Stimulated activated CD8-positive, alpha-beta memory T cell treated with anti-CD3 and anti-CD28 coated beads, Interleukin-7, amount 100 ng/mL, for 1 hour (primary cell): ENCODE measurements around the gene DYRK2.

Source experiments
- DNase-seq, 2 donors: peaks; one replicate each; pipeline ENCODE4 v3.0.0-alpha.2; 2020; ENCODE audit warnings: low read depth in 2 of 2

Gene DYRK2

GRCh38 chr12:67648521-67649260, at the start of gene DYRK2:
Gene DYRK2, plus strand, starts transcription at chr12:67648745. Its CDS starts 389 bp downstream, at chr12:67649134.
- peak; percentile 47 to 64 for DNase-seq

DNA sequence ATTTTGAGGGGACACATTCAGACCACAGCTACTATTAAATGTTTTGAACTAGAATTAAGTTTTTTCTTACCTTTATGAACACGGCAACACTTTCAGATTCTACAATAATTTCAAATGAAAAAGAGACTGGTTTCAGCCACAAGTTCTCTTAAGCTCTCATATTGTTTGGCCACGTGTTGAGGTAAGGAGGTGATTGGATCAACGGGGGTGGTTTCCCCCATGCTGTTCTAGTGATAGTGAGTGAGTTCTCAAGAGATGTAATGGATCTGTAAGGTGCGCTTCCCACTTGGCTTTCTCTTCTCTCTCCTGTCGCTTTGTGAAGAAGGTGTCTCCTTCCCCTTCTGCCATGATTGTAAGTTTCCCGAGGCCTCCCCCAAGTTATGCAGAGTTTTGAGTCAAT, 48.9 kb upstream of the DYRK2 start:
- no peak for DNase-seq

- DNase-seq: no peak
Observed at GRCh38 chr12:67601126-67601525, 47.4 kb upstream of the DYRK2 start.

DNA sequence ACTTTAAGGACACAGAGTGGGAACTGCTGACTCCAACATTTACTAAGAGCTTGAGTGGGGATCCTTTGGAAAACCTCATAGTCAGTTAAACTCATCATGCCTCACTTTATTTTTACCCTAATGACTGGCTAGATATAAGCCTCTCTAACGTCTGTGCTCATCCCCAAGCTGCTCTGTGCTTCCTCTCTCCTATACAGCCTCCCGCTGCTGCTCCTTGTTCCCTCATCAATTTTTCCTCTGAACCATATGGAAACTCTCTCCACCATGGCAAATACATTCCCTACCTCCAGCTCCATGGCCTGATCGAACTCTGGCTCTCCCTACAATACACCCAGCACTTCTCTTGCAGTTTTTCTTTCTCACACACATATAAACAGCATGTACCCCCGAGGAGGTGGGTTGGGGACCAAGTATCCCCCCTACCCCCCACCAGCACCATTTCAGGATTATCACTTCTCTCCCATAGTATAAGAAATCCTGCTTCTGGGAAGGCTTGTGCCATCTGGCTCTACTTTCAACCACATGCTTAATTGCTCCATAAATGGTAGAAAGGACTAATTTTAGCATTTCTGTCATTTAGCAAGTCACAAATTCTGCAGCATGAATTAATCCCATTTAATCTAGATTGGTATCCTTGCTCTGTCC, 39.2 kb upstream of the DYRK2 start:
- no peak for DNase-seq

- DNase-seq: no peak
Observed at GRCh38 chr12:67613040-67613439, 35.5 kb upstream of the DYRK2 start.

DNA sequence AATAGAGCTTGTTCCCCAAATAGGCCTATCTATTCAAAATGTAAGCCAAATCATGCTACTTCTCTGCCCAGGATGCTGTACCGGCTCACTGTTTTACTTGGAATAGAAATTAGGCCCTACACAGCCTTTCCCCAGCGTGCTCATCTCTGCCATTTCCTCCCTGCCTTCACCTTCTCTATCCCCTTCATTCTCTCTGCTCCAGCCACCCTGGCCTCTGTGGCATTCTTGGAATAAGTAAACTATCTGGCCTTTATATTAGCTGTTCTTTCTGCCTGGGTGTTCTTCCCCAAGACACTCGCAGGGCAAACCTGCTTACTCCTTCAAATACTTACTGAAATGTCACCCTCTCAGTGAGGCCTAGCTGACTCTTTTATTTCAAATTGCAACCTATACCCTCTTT, 30.9 kb upstream of the DYRK2 start:
- no peak for DNase-seq

DNA sequence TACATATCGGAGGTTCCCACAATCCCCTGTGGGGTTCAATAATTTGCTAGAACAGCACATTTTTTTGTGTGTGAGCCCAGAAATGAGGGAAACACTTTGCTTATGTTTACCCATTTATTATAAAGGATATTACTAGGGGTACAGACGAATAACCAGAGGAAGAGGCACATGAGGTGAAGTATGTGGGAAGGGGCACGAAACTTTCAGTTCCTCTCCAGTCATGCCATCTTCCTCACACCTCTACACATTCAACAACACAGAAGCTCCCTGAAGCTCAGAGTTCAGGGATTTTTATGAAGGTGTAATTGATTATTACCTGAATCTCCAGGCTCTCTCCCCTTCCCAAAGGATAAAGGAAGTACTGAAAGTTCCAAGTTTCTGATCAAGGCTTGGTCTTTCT, 30.2 kb upstream of the DYRK2 start:
- no peak for DNase-seq

GRCh38 chr12:67621112-67621511, 27.4 kb upstream of the DYRK2 start:
- no peak for DNase-seq

DNA sequence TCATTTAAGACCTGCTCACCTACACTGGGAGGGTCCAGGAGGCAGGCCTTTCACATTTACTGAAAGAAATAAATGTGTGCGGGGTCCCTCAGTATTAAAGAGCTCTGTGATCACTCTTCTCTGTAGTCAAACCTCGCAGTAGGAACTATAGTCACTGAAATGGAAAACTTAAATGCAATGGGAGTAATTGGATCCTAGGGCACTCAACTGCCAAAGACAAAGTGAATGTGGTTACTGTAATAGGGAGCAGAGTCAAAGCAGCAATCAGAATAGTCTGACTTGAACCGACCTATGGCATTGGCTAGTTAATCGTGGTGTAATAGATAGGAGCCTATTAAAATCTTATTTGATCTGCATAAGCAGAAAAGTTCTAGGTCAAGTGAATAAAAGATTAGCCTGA, 26.6 kb upstream of the DYRK2 start:
- no peak for DNase-seq

DNA sequence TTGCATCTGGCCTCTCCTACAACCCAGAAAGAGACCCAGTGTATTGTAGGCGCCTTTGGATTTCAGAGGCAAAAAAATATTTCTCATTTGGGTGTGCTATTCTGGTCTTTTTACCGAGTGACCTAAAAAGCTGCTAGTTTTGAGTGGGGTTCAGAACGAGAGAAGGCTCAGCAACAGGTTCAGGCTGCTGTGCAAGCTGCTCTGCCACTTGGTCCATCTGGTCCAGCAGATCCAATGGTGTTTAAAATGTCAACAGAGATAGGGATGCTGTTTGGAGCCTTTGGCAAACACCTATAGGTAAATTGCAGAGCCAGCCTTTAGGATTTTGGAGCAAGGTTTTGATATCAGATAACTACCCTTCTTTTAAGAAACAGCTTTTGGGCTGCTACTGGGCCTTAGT, 25.3 kb upstream of the DYRK2 start:
- DNase-seq: no peak

DNA sequence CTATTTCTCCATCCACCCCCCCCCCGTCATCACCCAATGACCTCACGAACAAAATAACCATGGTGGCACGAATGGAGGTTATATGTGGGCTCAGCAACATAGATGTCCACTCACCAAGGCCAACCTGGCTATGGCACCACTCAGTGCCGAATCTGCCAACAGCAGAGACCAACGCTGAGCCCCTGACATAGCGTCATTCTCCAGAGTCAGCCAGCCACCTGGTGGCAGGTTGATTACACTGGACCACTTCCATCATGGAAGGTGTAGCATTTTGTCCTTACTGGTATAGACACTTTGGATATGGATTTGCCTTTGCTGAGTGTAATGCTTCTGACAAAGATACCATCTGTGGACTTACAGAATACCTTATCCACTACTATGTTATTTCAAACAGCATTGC, 24.2 kb upstream of the DYRK2 start:
- DNase-seq: no peak

- no peak for DNase-seq
Observed at GRCh38 chr12:67625004-67625403, 23.5 kb upstream of the DYRK2 start.

DNA sequence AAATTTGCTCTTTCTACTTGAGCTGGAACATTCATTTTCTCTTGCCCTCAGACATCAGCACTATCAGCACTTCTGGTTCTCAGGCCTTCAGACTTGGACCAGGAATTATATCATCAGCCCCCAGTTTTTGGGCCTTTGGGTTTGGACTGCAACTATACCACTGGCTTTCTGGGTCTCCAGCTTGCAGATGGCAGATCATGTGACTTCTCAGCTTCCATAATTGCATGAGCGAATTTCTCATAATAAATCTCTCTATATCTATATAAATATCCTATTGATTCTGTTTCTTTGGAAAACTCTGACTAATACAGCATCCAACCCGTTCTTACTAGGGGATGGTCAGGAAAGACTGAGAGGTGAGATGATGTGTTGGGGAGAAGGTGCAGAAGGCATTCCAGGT, 22.4 kb upstream of the DYRK2 start:
- DNase-seq: no peak

DNA sequence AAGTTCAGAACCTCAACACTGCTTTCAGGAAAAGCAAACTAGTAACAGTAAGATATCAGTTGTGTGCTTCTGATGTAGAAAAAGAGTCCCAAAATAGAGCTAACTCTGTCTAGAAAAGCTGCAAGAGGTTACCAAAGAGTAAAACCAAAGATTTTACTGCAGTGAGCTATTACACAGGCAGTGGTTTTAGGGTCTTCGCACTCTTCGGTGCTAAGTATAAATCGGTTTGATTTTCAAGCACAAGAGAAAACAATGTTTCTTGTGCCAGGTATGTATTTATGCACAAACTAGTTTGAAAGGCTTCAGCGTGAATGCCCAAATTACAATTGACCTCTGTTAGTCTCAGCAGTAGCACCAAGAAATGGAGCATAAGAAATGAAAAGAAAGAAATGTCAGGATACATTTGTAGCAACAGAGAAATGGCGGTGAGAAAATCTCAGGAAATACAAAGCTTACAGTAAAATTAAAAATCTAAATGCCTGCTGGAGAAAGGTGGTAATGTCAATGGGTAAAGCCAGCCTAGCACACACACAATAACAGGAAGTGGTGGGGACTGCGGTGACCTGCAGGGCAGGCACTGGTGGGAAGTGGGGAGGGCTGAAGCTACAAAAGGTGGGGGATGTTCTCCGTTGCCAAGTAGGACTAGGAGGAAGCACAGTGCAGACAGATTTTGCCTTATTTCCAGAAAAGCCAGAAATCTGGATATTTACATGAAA, 18.0 kb upstream of the DYRK2 start:
- DNase-seq: peak; percentile 57 to 61

- no peak for DNase-seq
Observed at GRCh38 chr12:67632005-67632404, 16.5 kb upstream of the DYRK2 start.

DNA sequence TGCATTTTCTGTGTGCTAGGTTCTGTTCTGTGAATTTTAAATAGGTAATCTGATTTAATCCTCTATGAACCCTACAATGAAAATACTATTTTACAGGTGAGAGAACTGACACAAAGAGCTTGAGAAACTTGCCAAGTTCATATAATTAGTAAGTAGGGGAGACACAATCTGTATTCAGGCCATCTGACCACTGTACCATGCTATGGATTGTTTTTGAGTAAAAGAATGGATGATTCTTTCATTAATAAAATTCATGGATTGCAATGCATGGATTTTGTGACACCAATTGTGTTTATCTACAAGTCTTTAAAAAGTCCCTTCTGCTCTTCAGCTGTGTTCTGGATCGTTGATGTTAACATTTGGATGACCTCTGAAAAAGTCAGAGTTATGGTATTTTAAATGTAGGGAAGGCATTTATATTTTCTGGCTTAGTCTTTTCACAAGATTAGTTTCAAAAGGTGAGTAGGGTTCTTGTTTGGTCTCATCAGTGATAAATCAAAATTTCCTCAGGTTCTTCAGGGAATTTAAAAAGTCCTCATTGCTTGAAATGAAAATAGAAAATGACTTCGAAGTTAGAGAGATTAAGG, 15.4 kb upstream of the DYRK2 start:
- DNase-seq: no peak

DNA sequence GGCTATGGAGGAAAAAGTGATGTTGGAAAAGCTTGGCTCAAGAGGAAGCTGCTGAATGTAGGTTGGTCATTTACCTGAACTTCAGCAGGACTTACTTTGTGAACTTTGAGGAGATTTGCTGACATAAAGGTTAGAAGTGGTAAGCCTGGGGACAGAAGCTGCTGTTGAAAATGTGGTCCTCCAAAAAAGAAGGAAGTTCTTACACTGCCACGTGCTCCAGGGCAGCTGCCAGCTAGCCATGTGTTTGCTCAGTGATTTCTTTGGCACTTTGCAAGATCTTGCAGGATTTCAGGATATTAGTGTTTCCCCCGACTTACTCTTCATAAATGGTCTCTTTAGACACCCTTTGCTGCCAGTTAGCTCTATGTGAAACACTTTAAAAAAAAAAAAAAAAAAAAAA, 14.8 kb upstream of the DYRK2 start:
- no peak for DNase-seq

DNA sequence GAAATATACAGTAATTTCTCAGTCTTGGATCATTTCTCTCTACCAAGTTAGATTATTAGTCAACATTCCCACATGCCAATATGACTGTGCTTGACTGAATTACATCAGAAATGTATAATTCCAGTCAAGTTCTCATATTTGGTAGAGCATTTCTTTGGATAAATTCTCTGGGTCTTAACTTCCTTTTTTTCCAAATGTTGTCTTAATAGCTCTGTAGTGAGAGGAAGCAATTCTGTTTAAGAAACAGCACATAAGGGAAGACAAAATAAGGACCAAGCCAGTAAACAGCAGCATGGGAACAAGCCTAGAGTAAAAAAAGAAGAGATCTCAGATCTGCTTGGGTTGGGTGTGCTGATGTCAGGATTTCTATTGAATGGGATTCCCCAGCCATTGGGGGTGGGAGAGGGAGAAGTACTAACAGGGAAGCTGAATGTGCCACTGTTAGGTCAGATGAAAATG, 14.2 kb upstream of the DYRK2 start:
- DNase-seq: no peak

- no peak for DNase-seq
Observed at GRCh38 chr12:67637718-67638117, 10.8 kb upstream of the DYRK2 start.

DNA sequence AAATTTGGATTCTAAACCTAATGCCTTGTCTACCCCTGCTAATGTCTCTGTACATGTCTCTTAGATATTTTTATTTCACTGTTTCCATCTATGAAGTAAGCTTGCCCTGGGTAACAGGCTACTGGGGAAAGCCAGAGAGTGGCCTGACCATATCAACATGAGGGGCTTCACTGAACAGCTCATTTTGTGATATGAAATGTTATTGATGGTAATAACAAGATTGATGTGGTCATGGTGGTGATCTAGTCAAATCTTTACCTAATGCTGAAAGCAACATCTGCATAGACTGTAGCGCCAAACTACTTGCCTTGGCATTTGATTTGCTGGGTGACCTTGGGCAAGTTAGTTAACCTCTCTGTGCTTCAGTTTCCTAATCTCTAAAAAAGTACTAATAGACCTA, 9.9 kb upstream of the DYRK2 start:
- no peak for DNase-seq

DNA sequence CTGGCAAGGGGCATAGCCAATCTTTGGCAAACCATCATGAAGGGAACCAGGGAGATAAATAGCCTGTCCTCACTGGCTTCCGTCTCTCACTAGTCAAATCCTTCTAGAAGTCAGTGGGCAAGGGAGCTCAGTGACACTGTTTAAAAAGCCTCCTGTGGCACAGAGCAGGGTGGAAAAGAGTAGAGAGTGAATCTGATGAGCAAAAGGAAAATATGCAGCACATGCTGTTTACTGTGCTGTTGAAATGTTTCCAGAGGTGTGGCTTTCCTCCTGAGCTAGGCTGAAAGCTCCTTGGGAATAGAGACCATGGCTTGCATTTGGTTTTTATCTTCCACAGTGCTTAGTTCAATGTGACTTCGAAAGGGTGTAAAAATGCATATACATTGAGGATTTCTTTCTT, 7.7 kb upstream of the DYRK2 start:
- no peak for DNase-seq

- no peak for DNase-seq
Observed at GRCh38 chr12:67645126-67645525, 3.4 kb upstream of the DYRK2 start.

DNA sequence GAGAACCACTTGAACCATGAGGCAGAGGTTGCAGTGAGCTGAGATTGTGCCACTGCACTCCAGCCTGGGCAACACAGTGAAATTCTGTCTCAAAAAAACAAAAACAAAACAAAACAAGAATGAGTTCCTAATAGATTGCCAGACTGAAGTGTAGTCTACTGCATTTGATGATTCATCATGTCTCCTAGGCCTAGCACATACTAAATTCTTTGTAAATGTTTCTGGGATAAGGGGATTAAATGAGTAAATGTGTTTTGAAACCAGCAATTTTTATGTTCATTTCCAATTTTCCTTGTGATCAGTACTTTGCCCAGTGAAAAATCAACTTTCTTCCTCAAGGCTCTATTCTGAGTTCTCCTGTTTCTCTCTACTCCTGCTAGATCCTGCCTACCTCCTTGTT, 2.9 kb upstream of the DYRK2 start:
- no peak for DNase-seq
